ENCODE results near the gene MICAL1. TPM values are rescaled to one million over a fixed set of nuclear protein-coding genes. Genes with fewer than 3 reads are reported as not detected.

The MICAL1 gene
- 10 to 100 TPM; 56.5 to 60.1 TPM for total RNA-seq
- polyA plus RNA-seq = 10 to 100 TPM in 2 of 3 donors, 1 to 10 TPM in 1; 8.9 to 13.8 (median 13.2) TPM
- total RNA-seq = 31.1 to 173 (median 133) reads per million in 6 experiments

- peak within 1 kb of the TSS; percentile 93 to 100 (median 98) for H3K27ac Mint-ChIP-seq
- peaks cover 0 to 9% (median 1%) of the 10 kb centered on the region in 3 donors for H3K36me3 Mint-ChIP-seq
- peak within 1 kb of the TSS; percentile 89 to 99 (median 98) for H3K4me3 Mint-ChIP-seq
- H3K4me1 Mint-ChIP-seq = peaks cover 29 to 82% (median 71%) of the 10 kb centered on the region in 4 donors
- peaks cover 0 to 1% (median 0%) of the 10 kb centered on the region in 5 donors for H3K27me3 Mint-ChIP-seq
- peak; percentile 59 to 70 for ATAC-seq
- DNase-seq = peak; percentile 67 to 86 (median 76)
- no peaks in the 10 kb centered on the region for H3K9me3 Mint-ChIP-seq
- POLR2A ChIA-PET = interaction anchor here (0.5 to 8.6 kb wide), 10 partner anchors 8 to 897 kb away, joined by 3 to 131 read pairs (median 4); partner anchors contain the start of genes AK9, CD164, FIG4 and PPIL6
These were observed at the start of gene MICAL1 for GRCh38 chr6:109455437-109456110. MICAL1 (minus strand) TSS chr6:109455772; CDS start chr6:109454196, 1,576 bp downstream.

- DNase-seq (no peak), ATAC-seq (no peak)
- no peaks in the 10 kb centered on the region for H3K9me3 Mint-ChIP-seq
- peaks cover 0 to 5% (median 3%) of the 10 kb centered on the region in 4 donors for H3K4me1 Mint-ChIP-seq
- POLR2A ChIA-PET = no interaction called here
- no peak overlapping the region for H3K27ac Mint-ChIP-seq
- no peak overlapping the region for H3K4me3 Mint-ChIP-seq
- H3K36me3 Mint-ChIP-seq = no peaks in the 10 kb centered on the region
- H3K27me3 Mint-ChIP-seq = peaks cover 0 to 9% (median 0%) of the 10 kb centered on the region in 5 donors
These were observed 48.0 kb upstream of the MICAL1 start for GRCh38 chr6:109503327-109504224.

GRCh38 chr6:109498936-109499335 is 43.4 kb upstream of the MICAL1 start:
- no peak overlapping the region for H3K4me3 Mint-ChIP-seq
- POLR2A ChIA-PET = interaction anchor here (0.7 to 1.0 kb wide), 2 partner anchors 10 to 11 kb away, joined by 5 read pairs; no protein-coding TSS in a partner anchor
- DNase-seq = no peak
- peaks cover 0 to 9% (median 0%) of the 10 kb centered on the region in 5 donors for H3K27me3 Mint-ChIP-seq
- H3K9me3 Mint-ChIP-seq = no peaks in the 10 kb centered on the region
- no peak for ATAC-seq
- no peak overlapping the region for H3K27ac Mint-ChIP-seq
- H3K36me3 Mint-ChIP-seq = no peaks in the 10 kb centered on the region
- H3K4me1 Mint-ChIP-seq = peaks cover 5 to 8% (median 6%) of the 10 kb centered on the region in 4 donors

GRCh38 chr6:109498052-109498451 is 42.5 kb upstream of the MICAL1 start:
- Mint-ChIP-seq H3K4me1 (peaks cover 5 to 15% (median 6%) of the 10 kb centered on the region in 4 donors), H3K4me3 (no peak overlapping the region), H3K36me3 (no peaks in the 10 kb centered on the region), H3K9me3 (no peaks in the 10 kb centered on the region), H3K27me3 (peaks cover 0 to 9% (median 0%) of the 10 kb centered on the region in 5 donors), H3K27ac (peak overlapping the region in 1 of 10 donors; percentile 80)
- POLR2A ChIA-PET = no interaction called here
- DNase-seq (no peak), ATAC-seq (no peak)

GRCh38 chr6:109496036-109496772 is 40.6 kb upstream of the MICAL1 start:
- Mint-ChIP-seq H3K27ac (peak overlapping the region in 3 of 10 donors; percentile 6 to 12 (median 8)), H3K9me3 (no peaks in the 10 kb centered on the region), H3K36me3 (no peaks in the 10 kb centered on the region), H3K4me3 (no peak overlapping the region), H3K4me1 (peaks cover 14 to 24% (median 15%) of the 10 kb centered on the region in 4 donors), H3K27me3 (no peaks in the 10 kb centered on the region)
- DNase-seq (no peak), ATAC-seq (no peak)
- POLR2A ChIA-PET = no interaction called here

GRCh38 chr6:109493865-109494264 is 38.3 kb upstream of the MICAL1 start:
- Mint-ChIP-seq H3K36me3 (no peaks in the 10 kb centered on the region), H3K27me3 (no peaks in the 10 kb centered on the region), H3K27ac (no peak overlapping the region), H3K4me3 (no peak overlapping the region), H3K4me1 (peaks cover 18 to 31% (median 24%) of the 10 kb centered on the region in 4 donors), H3K9me3 (no peaks in the 10 kb centered on the region)
- no peak for ATAC-seq
- no peak for DNase-seq
- POLR2A ChIA-PET = no interaction called here

GRCh38 chr6:109491207-109491938 is 35.8 kb upstream of the MICAL1 start:
- Mint-ChIP-seq H3K4me1 (peaks cover 12 to 28% (median 20%) of the 10 kb centered on the region in 4 donors), H3K36me3 (no peaks in the 10 kb centered on the region), H3K9me3 (no peaks in the 10 kb centered on the region), H3K27me3 (no peaks in the 10 kb centered on the region), H3K4me3 (peak overlapping the region in 9 of 10 donors; percentile 44 to 75 (median 50)), H3K27ac (peak overlapping the region; percentile 20 to 91 (median 73))
- POLR2A ChIA-PET = interaction anchor here (0.7 to 2.0 kb wide), 14 partner anchors 9 to 933 kb away, joined by 3 to 15 read pairs (median 4); partner anchors contain the start of genes CD164, PPIL6, SMPD2 and ZBTB24
- DNase-seq (peak in 4 of 10 donors; percentile 12 to 61 (median 36)), ATAC-seq (peak; percentile 97 to 99)

- H3K4me3 Mint-ChIP-seq = peak overlapping the region in 9 of 10 donors; percentile 25 to 75 (median 50)
- POLR2A ChIA-PET = interaction anchor here (0.6 to 2.0 kb wide), 12 partner anchors 8 to 932 kb away, joined by 3 to 15 read pairs (median 5); partner anchors contain the start of genes CD164, PPIL6, SMPD2 and ZBTB24
- no peaks in the 10 kb centered on the region for H3K27me3 Mint-ChIP-seq
- peak overlapping the region; percentile 20 to 91 (median 72) for H3K27ac Mint-ChIP-seq
- DNase-seq (no peak), ATAC-seq (peak; percentile 19 to 23)
- no peaks in the 10 kb centered on the region for H3K9me3 Mint-ChIP-seq
- peaks cover 12 to 25% (median 18%) of the 10 kb centered on the region in 4 donors for H3K4me1 Mint-ChIP-seq
- no peaks in the 10 kb centered on the region for H3K36me3 Mint-ChIP-seq
These were observed 35.1 kb upstream of the MICAL1 start for GRCh38 chr6:109490713-109491112.

- POLR2A ChIA-PET = interaction anchor here (0.6 to 0.7 kb wide), 2 partner anchors 11 to 1470 kb away, joined by 4 to 5 read pairs; partner anchors contain the start of gene GTF3C6
- H3K27me3 Mint-ChIP-seq = no peaks in the 10 kb centered on the region
- no peak for DNase-seq
- no peaks in the 10 kb centered on the region for H3K36me3 Mint-ChIP-seq
- H3K4me1 Mint-ChIP-seq = peaks cover 17 to 28% (median 26%) of the 10 kb centered on the region in 4 donors
- no peaks in the 10 kb centered on the region for H3K9me3 Mint-ChIP-seq
- H3K27ac Mint-ChIP-seq = no peak overlapping the region
- no peak for ATAC-seq
- H3K4me3 Mint-ChIP-seq = no peak overlapping the region
These were observed 32.4 kb upstream of the MICAL1 start for GRCh38 chr6:109488001-109488400.

- peak overlapping the region in 3 of 10 donors; percentile 71 to 81 (median 79) for H3K27ac Mint-ChIP-seq
- no peak overlapping the region for H3K4me3 Mint-ChIP-seq
- ATAC-seq = no peak
- POLR2A ChIA-PET = interaction anchor here (0.7 kb wide), 1 partner anchor 32 kb away, joined by 5 read pairs; no protein-coding TSS in a partner anchor
- no peaks in the 10 kb centered on the region for H3K9me3 Mint-ChIP-seq
- no peak for DNase-seq
- H3K27me3 Mint-ChIP-seq = no peaks in the 10 kb centered on the region
- H3K4me1 Mint-ChIP-seq = peaks cover 19 to 35% (median 30%) of the 10 kb centered on the region in 4 donors
- H3K36me3 Mint-ChIP-seq = peaks cover 3 to 10% (median 4%) of the 10 kb centered on the region in 3 donors
These were observed 30.5 kb upstream of the MICAL1 start for GRCh38 chr6:109486068-109486467.

GRCh38 chr6:109485266-109485935 is 29.8 kb upstream of the MICAL1 start:
- peaks cover 20 to 35% (median 32%) of the 10 kb centered on the region in 4 donors for H3K4me1 Mint-ChIP-seq
- peaks cover 6 to 15% (median 8%) of the 10 kb centered on the region in 3 donors for H3K36me3 Mint-ChIP-seq
- POLR2A ChIA-PET = no interaction called here
- DNase-seq (no peak), ATAC-seq (no peak)
- no peak overlapping the region for H3K4me3 Mint-ChIP-seq
- peak overlapping the region in 5 of 10 donors; percentile 15 to 81 (median 71) for H3K27ac Mint-ChIP-seq
- no peaks in the 10 kb centered on the region for H3K27me3 Mint-ChIP-seq
- H3K9me3 Mint-ChIP-seq = no peaks in the 10 kb centered on the region

All from naive thymus-derived CD8-positive, alpha-beta T cell (primary cell).